Psoas muscle (tissue), 8 donors: ENCODE results near the gene EHMT1. TPM values are rescaled to one million over a fixed set of nuclear protein-coding genes. Genes with fewer than 3 reads are reported as not detected.

ENCODE experiments used
- ATAC-seq, 4 donors: fragments of 200-7000 bp; cut with Tn5 transposase; one replicate each; pipeline ENCODE4 v1.9.1; 2020; ENCODE audit warnings: moderate library complexity in 3 of 4, mild to moderate bottlenecking in 2 of 4
- DNase-seq, 2 donors: peaks; one replicate each; pipeline ENCODE4 v3.0.0-alpha.2; 2020
- H3K27ac ChIP-seq: fragments of 200-600 bp; one replicate; pipeline ENCODE4 v1.8.0; 2022
- H3K27me3 ChIP-seq, 3 donors: fragments of 200-600 bp in 1 of 3; one replicate each; pipeline versions ENCODE4 v1.6.1 to v1.8.0; 2013 to 2022; ENCODE audit warnings: low read length in 2 of 3, mild to moderate bottlenecking in 2 of 3, moderate library complexity in 1 of 3; ENCODE audit not compliant: insufficient read depth in 3 of 3
- H3K36me3 ChIP-seq, 2 donors: fragments of 200-600 bp in 1 of 2; one replicate each; pipeline versions ENCODE4 v1.6.1 to v1.8.0; 2013 to 2022; ENCODE audit warnings: low read depth in 1 of 2, mild to moderate bottlenecking in 1 of 2, moderate library complexity in 1 of 2; ENCODE audit not compliant: insufficient read depth in 1 of 2
- H3K4me1 ChIP-seq: fragments of 200-600 bp; one replicate; pipeline ENCODE4 v1.8.0; 2022
- H3K4me3 ChIP-seq: fragments of 200-600 bp; one replicate; pipeline ENCODE4 v1.8.0; 2022; ENCODE audit warnings: mild to moderate bottlenecking
- H3K9me3 ChIP-seq: fragments of 200-600 bp; one replicate; pipeline ENCODE4 v1.8.0; 2022
- CTCF ChIP-seq: fragments of 200-600 bp; IDR thresholded peaks from one replicate; pipeline ENCODE4 v1.8.0; 2022; ENCODE audit warnings: antibody characterized with exemption
- WGBS, 3 donors: extraction: QIAGEN DNeasy Blood & Tissue Kit; methylation state at CpG; one replicate each; pipeline versions ENCODE4 v1.1.6 to v1.1.7; 2013; 5-methylcytosine and 5-hydroxymethylcytosine counted together
- intact Hi-C, 2 donors: fragments of 100-400 bp; cut with DNase I; formaldehyde crosslinking; loops; one replicate each; pipeline versions ENCODE4 v1.11.0 to v1.14.2; 2022
- polyA plus RNA-seq, 3 donors: library from polyadenylated mRNA; stranded (reverse); fragments of 200-250 nt; gene quantifications; one replicate each; pipeline ENCODE4 v1.2.3, GENCODE V29; 2013
- total RNA-seq, 4 donors: library from RNA; stranded (reverse); fragmentation: NEBNext Ultra II Directional in 2 of 4; extraction: Animal tissue kit (Norgen Biotek cat#: 25700) in 2 of 4; gene quantifications; one replicate each; pipeline versions ENCODE4 v1.2.1 to v1.2.4, GENCODE V29; 2021 to 2023
- donor health status: healthy with polysubstance abuse.
- donor health status: DM: no; HTN: no; CAD: no; lungs with moderate emphysema.
- donor health status: Bipolar disorder and iron deficiency.
- donor health status: healthy.
- donor health status: DM: yes; HTN: yes; CAD: no.
- donor health status: DM: no; HTN: no; CAD: no.
- donor health status: DM: no; HTN: no; CAD: no.
- donor health status: DM: yes; HTN: yes; CAD: no.

Gene EHMT1
- total and polyA plus RNA-seq, 7 donors = 29.0 to 49.6 (median 31.2) TPM

DNA sequence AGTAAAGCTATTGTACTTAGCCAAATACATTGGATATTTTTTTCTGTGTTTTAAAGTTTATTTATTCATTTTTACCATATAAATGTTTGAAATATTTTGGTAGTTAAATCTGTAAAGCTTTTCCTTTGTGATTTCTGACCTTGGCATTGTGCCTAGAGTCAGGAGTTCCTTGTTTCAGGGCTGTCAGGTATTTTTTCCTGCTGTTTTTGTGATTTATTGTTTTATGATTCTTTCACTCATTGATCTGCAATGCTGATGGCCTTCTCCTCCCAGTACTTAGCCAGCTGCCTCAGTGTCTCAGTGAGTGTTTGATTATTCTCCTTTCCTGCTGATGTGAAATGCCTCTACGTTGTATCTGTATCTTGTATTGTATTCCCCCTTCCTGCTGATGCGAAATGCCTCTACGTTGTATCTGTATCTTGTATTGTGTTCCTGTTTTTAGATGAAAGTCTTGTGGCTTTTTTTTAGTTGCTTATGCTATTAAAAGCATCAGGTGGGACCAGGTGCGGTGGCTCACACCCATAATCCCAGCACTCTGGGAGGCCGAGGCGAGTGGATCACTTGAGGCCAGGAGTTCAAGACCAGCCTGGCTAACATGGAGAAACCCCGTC is 61.0 kb downstream of the EHMT1 start:
- H3K36me3 ChIP-seq = no peaks in the 10 kb centered on the region
- H3K9me3 ChIP-seq = no peaks in the 10 kb centered on the region
- no peak for DNase-seq
- ATAC-seq = no peak
- 84 to 89% (median 85%) methylated on average over 7 of the region's 7 CpGs for WGBS, 3 donors
- no peak overlapping the region for H3K4me3 ChIP-seq
- H3K27ac ChIP-seq = no peak overlapping the region
- H3K27me3 ChIP-seq = no peaks in the 10 kb centered on the region
- peaks cover 19% of the 10 kb centered on the region for H3K4me1 ChIP-seq
- TF ChIP-seq CTCF = no peak
- intact Hi-C loops = no loop called here

- no peaks in the 10 kb centered on the region for H3K9me3 ChIP-seq
- no peaks in the 10 kb centered on the region for H3K36me3 ChIP-seq
- TF ChIP-seq CTCF = no peak
- DNase-seq (no peak), ATAC-seq (no peak)
- WGBS, 3 donors = 85 to 92% (median 91%) methylated on average over 18 of the region's 18 CpGs
- H3K4me1 ChIP-seq = peaks cover 19% of the 10 kb centered on the region
- H3K27ac ChIP-seq = no peak overlapping the region
- intact Hi-C loops = no loop called here
- H3K27me3 ChIP-seq = no peaks in the 10 kb centered on the region
- no peak overlapping the region for H3K4me3 ChIP-seq
These were observed 61.9 kb downstream of the EHMT1 start for GRCh38 chr9:137680444-137681358.

DNA sequence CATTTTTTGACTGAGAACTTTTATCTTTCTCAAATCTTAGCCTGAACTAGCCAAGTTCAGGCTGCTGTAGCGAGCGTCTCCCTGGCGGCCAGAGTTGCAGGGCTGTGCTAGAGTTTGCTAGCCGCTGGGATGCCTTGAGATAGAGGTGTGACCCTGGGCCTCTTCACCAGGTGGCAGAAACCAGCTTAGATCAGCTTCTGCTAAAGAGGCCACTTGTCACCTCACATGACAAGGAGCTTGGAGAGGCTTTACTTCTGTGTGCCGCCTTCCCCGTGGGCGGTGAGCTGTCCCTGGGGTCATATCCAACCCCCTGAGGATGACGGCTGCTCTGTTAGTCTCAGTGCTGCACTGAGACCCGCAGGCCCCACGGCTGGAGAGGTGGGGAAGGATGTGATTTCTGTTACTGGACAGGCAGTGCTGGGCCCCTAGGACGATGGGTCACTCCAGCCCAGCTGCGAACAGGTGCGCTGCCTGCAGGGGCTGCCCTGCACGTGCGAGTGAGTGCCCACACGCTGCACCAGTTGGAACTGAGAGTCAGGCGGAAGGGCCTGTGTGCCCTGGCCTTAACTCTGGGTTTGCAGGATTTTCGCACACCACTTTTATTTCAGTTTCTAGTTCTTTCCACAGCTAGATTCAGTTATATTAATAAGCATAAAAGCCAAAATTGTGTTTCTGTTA is 63.8 kb downstream of the EHMT1 start:
- ATAC-seq (peak; percentile 24 to 38 (median 26)), DNase-seq (no peak)
- H3K9me3 ChIP-seq = no peaks in the 10 kb centered on the region
- TF ChIP-seq CTCF = no peak
- H3K27me3 ChIP-seq = no peaks in the 10 kb centered on the region
- peaks cover 19% of the 10 kb centered on the region for H3K4me1 ChIP-seq
- 66 to 70% (median 67%) methylated on average over 18 of the region's 18 CpGs for WGBS, 3 donors
- intact Hi-C loops = no loop called here
- no peaks in the 10 kb centered on the region for H3K36me3 ChIP-seq
- H3K27ac ChIP-seq = peak overlapping the region; percentile 21
- H3K4me3 ChIP-seq = no peak overlapping the region

- no peak for TF ChIP-seq CTCF
- DNase-seq = no peak
- peaks cover 21% of the 10 kb centered on the region for H3K4me1 ChIP-seq
- H3K9me3 ChIP-seq = no peaks in the 10 kb centered on the region
- peak; percentile 59 to 84 (median 75) for ATAC-seq
- WGBS, 3 donors = 70 to 81% (median 73%) methylated on average over 6 of the region's 6 CpGs
- H3K27ac ChIP-seq = peak overlapping the region; percentile 21
- no peaks in the 10 kb centered on the region for H3K36me3 ChIP-seq
- no peak overlapping the region for H3K4me3 ChIP-seq
- intact Hi-C loops = no loop called here
- no peaks in the 10 kb centered on the region for H3K27me3 ChIP-seq
These were observed 64.6 kb downstream of the EHMT1 start for GRCh38 chr9:137683262-137683864.
